Amniotic epithelial cell (primary cell): ENCODE results near the gene ACADSB.

Experiments used
- DNase-seq: peaks from one replicate; pipeline ENCODE4 v3.0.0-alpha.2; 2010; ENCODE audit warnings: low read depth

Gene ACADSB

DNA sequence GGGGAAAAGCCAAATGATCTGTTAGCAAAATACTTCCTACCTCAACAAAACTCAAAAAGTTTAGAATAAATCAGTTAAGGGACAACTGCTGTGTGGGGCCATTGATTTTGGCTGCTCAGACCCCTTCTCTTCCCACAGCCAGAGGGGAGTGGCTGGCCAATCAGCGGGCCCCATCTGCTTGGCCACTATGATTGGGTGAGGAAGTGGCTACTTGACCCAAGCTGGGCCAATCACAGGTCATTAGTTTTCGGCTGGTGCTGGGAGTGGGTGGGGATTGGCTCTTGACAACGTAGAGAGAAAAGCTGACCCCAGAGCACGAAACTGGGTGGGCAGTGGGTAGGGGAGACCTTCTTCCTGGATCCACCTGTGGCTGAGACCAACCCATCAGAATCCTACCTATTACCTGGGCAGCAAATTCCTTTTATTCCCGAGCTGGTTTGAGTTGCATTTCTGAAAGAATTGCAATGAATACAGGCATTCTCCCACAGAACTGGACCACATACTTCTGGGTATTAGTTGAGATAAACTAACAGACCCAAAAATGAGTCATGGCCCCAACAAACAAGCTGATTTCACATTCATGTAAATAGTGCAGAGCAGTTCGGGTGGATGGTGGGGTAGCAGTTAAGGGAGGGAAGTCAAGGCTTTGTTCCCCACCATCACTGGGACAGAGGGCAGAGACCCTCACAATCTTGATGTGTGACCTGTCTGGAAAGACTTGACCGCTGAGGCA lies 91.4 kb downstream of the ACADSB start:
- peak; percentile 1 for DNase-seq

DNA sequence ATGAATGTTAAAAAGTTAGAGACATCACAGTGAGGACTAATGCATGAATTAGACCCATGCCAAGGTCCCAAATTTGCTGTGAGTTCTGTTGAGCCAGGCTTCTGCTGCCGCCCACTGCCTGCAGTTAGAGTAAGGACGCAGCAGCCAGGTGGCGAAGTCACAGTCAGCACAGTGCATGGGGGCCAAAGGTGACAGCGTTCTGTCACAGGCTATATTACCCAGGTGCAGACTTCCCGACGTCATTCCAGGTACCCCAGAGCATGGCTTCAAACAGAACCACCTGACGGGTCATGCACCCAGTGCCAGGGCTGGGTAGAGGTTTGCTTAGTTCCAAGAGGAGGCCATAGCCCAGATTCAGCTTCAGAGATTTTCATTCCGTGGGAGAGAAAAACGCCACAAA lies 93.1 kb downstream of the ACADSB start:
- DNase-seq, result no peak

DNA sequence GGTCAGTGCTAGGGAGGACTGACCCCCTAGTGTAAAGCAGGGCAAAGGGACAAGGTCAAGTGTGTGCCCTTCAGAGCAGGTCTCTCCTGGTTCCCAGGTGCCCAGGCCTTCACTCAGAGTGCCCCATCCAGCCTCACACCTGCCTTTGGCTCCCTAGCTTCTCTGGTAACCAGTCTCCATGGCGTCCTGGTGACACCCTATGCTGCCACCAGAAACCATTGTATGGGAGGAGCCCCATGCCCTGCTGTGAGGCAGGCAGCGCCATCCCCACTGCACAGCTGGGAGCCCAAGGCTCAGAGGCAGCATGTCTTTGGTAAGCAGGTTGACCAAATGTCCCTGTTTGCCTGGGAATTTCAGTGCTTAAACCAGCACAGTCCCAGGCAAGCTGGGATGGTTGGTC lies 93.9 kb downstream of the ACADSB start:
- no peak for DNase-seq

DNA sequence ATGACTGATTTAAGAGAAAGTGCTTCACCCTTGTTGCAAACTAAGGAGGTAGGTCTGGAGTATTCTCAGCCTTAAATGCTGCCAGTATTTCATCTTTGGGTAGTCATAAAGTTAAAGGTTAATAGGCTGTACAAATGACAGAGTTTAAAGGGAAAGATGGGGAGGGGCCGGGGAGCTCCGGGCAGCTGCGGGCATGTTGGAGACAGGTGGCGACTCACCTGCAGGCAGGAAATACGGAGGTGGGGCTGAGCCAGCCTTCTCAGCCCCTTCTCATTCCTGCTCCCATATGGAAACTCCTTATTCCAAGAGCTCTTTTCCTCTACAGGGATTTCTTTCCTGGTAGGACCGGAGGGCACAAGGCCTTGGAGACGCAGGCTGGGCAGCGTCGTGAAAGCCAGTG lies 95.1 kb downstream of the ACADSB start:
- DNase-seq, result no peak
